CD4-positive, alpha-beta T cell treated with Interleukin-6 for 4 hours (primary cell): Measurements from ENCODE around the gene THTPA.
A peak's percentile ranks its signal among the peaks of the same experiment; 100 is the strongest.

ENCODE experiments used
- DNase-seq: peaks from one replicate; pipeline ENCODE4 v3.0.0-alpha.2; 2020; ENCODE audit warnings: mixed read lengths

The THTPA gene, protein sequence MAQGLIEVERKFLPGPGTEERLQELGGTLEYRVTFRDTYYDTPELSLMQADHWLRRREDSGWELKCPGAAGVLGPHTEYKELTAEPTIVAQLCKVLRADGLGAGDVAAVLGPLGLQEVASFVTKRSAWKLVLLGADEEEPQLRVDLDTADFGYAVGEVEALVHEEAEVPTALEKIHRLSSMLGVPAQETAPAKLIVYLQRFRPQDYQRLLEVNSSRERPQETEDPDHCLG

DNA sequence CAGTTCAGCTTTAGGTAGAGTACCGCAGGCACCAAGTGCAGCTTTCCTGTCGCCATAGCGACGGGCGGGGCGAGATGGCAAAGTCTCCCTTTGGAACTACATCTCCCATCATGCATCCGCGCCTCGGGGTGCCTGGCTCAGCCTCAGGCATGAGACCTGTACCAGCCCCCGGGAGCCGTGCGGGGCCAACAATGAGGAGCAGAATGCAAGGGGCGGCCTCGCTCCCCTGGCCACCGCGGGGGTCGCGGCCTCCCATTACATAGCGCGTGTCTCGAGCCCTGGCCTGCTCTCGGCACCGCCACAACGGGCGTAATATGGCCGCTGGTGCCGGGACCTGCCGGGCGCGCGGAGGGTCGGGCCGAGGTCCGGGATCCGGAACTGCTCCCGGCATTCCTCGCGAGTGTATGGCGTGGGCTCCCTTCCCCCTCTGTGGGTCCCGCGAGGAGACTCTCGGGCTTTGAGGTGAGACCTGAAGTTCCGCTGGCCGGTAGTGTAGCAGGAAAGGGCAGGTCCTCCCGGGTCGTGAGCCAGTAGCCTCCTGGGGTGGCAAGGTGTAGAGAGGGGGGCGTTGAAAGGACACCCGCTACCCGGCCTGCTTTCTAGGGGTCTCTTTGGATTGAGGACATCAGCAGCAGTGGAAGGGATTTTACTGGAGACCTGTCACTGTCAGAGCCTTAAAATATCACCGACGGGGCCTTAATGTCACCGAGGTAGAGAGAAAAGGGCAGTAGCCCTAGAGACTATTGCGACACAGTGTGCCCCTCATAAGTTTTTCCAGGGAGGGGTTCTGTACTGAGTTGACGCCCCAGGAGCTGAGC lies at the start of gene THTPA:
Gene THTPA (plus strand): TSS at position 390 of the 818 bp plus-strand sequence. CDS start 487 bp downstream, outside the sequence.
- peak; percentile 94 for DNase-seq

DNA sequence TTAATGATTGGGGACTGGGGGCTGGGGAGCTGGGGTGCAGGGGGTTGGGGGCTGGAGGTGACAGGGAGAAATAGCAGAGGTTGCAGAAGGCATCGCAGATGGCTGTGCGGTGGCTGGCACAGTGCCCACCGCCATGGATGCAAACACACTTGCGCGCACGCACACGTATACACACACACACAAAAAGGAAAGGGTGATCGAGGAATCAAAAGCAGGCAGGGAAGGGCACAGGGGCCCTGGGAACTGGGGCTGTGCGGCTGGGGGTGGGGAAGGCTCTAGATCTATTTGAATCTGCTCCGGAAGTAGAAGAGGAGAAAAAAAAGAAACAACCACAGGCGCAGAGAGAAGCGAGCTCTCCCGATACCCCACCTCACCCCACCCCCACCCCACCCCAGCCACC lies 43.9 kb upstream of the THTPA start:
- peak; percentile 38 for DNase-seq

DNA sequence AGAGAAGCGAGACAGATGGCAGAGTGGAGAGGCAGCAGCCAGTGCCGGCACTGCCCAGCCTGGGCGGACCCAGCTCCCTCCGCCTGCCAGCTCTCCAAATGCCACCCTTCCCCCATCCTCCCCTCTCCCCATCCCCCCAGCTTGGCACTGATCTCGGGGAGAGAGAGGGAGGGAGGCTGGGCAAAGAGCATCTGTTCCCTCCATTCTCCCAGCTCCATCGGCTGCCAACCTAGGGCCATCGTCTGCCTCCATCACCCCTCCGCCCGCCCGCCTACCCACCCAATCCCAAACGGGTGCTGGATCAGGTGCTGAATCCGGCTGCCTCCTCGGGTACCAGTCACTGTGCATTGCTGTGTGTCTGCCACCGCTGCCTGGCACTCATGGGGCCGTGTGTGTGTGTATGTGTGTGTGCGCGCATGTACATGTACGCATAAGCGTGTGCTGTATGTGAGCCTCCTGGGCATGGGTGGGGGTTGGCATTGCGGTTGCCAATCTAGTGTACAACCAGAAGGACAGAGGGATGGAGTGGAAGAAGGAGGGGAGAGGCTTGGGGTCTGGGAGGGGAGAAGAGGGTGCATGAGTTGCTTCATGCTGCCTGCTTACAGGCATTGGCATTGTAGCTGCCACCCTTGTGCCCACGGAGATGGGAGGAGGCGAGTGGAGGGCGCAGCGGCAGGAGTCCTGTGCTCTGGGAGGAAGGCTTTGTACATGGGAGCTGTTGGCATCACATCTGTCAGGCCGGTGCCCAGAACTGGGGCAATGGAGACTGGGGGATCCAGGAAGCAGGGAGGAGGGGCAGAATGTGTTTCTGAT lies 42.9 kb upstream of the THTPA start:
- DNase-seq: no peak

DNA sequence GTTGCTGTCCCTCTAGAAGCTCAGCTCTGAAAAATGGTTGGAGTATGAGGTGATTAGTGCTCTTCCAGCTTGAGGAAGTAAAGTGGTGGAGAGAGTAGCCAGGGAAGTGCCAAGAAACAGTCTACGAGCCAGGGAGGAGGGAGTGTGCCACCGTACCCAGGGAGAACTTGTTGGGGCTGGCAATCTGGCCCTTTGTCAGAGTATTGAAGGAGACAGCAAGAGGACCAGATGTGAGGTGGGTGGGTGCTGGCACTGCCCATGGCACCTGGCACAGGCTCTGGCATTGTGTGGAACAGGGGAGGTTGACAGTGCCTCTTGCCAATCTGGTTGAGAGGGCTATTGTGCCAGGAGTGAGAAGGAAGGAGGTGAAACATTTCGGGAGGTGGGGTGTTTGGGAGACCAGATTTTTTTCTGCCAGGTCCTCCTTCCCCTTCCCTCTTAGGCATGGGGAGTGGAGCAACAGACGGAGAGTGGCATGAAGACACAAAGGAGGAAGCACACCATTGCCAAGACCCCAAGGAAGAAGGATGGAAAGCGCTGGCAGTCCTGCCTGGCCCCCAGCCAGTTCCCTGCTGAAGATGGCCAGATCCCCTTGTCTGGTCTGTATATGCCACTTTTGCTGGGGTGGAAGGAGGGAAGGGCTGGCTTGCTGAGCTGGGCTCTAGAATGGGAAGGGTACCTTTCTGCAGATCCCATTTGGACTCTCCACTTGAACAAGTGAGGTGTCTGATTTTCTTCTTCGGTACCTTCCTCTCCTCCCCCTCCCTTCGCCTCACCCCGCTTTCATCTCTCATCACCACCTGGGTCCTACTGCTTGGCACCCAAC lies 42.0 kb upstream of the THTPA start:
- no peak for DNase-seq

DNA sequence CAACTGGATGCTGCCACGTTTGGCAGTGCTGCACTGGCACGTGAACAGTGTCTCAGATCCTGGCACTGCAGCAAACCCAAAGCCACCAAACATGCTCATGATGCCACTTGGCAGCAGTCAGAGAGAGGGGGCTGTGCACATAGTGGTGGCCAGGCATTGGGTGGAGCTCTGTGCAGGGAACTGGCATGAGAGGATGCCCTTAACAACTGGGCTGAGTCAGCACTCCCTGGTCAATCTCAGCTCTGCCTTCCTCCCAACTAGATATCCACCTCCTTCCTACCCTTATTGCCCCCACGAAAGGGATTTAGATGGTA lies 41.5 kb upstream of the THTPA start:
- DNase-seq: no peak

DNA sequence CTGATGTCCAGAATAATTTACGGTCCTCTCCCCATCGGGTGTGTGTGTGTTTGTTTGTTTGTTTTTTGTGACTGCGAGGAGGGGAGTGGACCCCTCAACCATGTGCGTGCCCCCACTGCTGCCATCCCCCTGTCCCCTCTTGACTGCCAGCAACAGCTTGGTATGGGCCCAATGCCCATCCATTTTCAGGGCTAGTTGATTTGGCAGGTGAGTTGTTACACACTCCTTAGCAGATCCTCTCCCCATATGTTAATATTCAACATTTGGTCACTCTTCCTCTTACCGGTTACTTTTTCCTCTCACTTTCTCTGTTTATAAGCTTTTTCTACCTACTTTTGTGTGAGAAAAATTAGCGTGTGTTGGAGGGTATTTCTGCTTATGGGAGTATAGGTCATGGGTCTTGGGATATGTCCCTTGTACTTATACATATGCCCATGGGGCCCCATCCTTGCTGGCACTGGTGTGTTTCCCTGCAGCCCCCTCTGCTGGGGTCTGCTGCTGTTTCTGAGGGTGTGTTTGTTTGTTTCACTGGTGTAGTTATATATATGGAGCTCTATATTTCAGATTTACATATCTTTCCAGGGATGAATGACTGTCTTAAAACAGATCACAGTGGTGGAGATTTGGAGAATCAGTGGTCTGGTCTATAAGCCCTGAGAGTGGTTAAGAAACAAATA lies 38.3 kb upstream of the THTPA start:
- DNase-seq: no peak

DNA sequence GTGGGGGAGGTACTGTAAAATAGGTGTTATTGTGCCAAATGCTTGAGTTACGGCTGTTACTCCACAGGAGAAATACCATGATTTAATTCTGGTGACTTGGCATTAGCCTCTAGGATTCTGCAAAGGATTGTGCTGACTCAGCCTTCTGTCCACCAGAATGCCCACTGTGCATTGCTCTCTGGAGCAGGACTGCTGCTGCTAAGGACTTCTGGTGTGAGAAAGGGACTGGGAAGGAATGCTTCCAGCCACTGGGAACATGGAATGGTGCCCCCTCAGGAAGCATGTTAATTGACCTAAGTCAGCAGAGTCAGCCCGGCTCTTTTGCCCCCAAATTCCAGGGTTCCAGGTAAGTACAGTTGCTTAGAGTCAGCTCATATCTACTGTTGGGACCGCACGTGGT lies 37.4 kb upstream of the THTPA start:
- no peak for DNase-seq

DNA sequence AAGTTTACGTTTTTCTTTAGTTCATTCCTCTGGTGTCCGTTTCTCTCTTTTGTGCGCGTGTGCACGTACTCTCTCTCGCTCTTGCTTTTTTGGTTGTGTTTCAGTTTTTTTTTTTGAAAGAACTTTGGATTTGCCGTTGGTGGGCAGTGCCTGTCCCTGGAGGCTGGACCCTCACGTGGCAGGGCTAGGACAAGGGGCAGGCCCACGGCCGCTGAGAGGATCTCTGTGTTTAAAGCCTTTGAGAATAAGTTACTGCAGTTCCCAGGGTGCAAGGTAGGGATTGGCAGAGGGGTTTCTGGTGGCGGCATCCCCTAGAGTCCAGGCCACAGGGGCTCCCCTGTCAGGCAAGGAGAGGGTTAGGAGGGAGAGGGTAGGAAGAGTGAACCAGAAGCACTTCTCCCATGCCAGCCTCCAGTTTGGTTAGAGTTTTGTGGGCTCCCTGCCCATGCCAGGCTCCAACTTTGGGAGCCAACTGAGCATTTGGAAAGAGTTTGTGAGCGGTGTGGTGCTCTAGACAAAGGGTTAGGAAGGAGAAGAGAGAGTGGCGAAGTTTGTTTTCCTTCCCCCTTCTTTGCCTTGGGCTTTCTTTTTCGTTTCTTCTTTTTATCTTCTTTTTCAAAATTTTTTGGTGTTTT lies 35.1 kb upstream of the THTPA start:
- no peak for DNase-seq

DNA sequence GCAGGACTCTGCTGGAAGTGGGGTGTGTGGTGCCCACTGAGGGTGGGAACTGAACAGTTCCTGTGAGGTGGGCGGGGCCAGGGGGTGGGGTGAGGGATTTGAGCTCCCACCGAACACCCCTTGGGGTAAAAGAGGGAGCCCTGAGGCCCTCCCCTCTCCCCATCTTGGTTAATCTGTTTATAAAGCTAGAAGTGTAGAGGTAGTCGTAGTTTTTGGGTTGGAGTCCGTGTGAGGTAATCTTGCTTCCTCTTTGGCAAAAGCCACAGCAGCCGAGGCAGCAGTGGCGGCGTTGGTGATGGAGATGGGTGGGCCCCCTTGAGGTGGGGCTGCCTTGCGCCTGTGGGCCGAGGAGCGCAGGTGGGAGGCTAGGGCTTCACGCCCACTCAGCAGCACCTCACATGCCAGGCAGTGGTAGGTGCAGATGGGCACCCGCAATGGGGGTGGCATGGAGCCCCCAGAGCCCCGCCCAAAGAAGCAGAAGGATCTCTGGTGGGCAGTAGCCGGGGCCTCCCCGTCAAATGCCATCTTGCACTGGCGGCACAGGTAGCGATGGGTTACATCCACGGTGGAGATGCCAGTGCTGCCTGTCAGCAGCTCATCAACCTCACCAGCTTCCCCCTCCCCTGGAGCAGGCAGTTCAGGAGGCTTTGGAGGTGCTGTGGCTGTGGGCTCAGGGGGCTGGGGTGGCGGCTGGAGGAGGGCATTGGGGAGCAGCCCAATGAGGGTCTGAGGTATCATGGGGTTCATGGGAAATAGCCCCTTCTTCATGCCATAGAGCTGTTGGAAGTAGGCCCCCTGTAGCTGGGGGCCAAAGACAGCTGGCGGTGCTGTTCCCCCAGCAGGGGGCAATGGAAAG lies 34.1 kb upstream of the THTPA start:
- DNase-seq: no peak

DNA sequence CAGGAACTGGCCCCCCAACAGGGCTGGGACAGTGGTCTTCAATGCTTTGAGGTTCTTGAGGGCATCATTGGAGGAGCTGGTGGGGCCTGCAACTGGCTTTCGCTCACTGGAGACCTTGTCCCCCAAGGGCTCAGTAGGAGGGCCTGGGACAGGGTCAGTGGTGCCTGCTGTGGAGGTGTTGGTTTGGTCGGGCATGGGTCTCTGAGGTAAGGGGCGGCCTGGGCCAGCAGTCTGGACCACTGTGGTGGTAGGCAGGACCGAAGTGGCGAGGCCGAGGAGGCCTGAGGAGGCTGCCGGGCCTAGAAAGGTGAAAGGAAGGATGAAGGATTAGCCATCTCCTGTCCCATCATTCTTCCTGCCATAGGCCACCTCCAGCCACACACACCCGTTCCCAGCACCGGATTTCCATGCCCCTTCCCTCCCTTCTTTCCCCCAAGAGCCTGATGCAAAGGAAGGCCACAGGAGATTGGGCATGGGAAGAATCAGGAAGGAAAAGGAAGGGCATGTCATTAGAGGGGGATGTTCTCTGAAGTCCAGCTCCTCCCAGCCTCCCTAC lies 33.4 kb upstream of the THTPA start:
- no peak for DNase-seq

DNA sequence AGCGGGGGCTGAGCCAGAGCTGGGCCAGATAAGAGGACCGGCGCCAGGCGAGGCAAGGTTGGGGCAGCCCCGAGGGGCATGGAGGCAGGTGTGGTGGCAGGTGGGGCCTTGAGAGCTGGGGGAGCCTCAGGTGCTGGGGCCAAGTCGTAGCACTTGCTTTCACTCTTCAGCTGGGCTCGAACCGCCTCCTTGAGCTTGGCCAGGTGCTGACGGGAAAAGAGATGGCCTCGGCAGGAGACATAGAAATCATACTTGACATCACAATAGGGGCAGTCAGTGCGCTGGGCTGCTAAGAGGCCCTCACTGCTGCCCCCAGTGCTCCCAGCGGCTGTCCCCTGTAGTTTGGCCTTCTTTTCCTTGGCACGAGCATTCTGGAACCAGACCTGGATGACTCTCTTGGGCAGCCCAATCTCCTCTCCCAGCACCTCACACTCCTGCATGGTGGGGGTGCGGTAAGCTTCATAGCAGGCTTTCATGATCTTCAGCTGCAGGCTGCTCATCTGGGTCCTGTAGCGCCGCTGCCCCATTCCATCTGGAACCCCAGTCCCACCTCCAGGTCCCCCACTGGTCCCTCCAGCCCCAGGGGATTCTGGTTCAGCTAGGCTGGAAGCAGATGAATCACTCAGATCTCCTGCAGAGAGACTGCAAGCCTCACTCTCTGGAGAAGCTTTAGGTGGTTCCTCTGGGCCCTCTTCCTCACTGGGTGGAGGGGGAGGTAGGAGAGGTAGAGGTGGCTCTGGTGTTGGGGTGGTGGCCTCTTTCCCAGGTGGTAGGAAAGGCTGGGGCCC lies 32.6 kb upstream of the THTPA start:
- DNase-seq: no peak

DNA sequence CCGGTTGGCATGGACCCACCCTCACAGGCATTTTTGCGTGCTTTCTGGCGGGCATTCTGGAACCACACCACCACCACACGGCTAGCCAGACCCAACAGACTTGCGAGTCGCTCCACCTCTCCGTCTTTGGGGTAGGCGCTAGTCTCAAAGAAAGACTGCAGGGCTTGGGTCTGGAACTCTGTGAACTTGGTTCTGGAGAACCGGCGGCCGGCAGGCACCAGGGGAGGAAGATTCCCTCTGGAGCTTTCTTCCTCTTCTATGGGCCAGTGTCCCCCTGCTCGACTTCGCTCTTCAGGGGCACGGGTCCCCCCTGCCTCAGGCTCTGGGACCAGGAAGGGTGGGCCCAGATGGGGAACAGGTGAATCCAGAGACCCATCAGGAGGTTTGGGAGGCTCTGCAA lies 31.1 kb upstream of the THTPA start:
- no peak for DNase-seq

DNA sequence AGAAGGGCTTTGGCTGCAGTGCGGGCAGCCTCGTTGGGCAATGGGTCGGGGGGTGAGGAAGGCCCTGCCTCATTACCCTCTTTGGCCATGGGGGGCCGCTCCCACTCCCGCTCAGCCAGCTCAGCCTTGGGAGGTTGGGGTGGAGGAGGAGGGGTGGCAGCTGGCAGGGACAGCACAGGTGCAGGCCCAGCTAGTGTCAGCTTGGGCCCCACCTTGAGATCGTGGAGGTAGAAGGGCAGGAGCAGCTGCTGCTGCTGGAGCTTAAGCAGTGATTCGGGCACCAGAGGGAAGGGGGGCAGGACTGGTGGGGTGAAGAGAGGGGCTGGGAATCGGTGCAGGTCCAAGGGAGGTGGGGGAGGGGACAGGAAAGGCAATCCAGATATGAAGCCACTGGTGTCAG lies 30.5 kb upstream of the THTPA start:
- DNase-seq: no peak

DNA sequence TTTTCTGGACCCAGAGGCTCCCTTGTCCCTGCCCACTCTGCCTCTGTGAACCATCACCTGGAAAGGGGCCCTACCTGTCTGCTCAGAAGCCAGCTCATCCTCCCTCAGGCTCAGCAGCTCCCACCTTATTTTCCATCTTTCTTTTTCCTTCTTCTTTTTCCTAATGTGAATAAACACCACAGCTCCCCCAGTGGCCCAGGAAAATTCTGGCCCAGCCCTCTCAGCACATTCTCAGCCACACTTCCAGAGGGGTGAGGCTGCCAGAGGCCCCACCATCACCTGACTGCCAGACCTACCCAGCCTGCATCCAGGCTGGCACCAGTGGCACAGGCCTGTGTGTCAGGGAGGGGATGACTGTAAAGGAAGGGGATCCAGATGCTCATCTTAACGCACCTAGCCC lies 27.5 kb upstream of the THTPA start:
- DNase-seq: no peak

DNA sequence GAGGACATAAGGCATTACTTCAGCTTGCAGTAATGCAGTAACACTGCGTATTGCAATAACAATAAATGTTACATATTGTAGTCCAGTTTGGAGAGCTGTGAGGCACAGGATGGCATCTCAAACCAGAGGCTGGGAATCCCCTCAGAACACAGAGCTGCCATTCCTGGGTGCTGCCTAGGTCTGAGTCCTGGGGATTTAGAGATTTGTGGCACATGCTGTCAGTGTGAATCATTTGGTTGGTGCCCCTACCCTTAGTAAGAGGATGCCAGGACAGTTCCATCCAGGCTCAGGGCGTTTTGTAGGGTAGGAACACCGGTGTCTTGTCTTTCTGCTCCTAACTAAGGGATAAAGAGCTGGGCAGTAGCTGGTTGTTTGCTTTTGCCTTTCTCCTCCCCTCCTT lies 27.1 kb upstream of the THTPA start:
- DNase-seq: no peak

DNA sequence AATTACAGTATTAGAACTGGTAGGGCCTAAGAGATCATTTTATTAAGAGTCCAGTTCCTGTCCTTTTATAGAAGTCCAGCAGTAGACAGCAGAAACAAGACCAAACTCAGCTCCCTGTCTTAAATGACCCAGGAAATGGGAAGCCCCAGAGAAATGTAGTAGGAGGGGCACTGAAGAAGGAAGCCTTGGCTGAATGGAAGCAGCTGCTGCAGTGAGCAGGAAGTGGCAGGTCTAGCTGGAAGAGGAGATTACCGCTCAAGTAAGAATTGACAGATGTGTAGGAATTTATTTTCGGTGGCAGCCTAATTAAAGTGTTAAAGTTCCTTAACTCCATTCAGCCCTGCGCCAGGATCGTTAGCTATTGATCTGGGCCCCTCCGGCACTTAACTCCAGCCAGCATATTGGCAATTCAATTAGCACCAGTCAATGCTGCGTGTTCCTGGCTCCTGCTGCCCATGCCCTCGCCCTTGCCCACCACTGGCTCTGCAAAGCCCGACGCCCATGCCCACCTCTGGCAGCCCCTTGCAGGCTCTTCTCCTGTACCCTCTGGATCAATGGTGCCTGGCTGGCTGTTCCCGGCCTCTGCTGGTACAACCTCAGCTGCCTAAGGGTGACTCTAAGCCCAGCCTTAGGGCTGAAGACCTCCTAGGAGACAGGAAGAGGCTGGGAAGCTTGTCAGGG lies 25.6 kb upstream of the THTPA start:
- no peak for DNase-seq

DNA sequence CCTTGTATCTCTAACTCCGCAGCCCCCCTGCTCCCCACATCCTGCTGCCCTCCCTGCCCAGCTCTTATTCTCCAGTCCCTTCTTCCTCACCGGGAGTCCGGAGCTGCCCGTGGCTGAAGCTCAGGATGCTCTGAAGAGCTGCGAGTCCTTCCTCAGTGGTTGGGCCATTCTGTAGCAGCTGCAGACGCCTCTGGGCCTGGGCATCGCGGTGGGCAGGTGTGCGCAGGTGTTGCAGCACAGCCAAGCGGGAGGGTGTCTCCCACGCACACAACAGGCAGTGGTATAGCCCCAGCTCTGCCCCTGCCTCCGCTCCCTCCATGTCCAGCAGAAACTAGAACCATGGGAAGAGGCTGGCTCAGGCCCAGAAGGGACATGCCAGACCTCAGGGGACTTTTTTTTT lies 24.7 kb upstream of the THTPA start:
- DNase-seq: no peak

DNA sequence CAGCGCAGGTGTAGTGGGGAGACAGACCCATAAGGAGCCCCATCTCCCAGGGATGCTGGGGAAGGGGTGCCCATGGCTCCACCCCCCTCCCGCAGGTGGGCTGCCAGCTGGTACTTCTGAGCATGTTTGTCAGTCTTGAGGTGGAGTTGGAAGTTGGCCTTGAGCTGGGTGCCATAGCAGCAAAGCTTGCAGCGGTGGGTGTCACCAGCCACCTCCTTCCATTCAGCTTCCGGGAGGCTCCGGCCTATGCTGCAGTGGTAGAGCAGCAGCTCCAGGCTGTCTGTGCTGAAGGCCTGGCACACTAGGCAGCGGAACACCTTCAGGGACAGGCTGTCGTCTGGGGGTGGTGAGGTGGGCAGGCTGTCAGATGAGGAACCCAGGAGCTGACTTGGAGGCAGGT lies 23.4 kb upstream of the THTPA start:
- no peak for DNase-seq
